Measurements from ENCODE around the gene PJA1.

DNA sequence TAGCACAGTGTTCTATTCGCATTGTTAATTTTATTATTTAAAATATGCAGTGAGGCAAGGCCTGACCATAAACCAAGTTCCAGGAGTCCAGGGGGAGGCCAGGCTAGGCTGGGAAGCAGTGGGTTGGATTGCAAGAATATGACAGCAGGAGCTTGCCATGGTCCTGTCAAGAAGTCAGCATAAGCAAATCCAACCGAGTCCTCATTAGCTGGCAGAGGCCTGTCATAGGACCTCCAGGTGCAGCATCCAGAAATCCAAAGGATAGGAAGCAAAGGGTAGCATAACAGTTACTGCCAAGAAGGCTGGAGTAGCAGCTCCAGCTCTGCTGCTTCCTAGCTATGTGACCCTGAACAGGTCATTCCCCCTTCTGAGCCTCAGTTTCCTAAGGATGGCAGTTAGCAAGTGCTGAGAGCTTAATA, 13.4 kb downstream of the PJA1 start:
- TF ChIP-seq, protein P1, sequence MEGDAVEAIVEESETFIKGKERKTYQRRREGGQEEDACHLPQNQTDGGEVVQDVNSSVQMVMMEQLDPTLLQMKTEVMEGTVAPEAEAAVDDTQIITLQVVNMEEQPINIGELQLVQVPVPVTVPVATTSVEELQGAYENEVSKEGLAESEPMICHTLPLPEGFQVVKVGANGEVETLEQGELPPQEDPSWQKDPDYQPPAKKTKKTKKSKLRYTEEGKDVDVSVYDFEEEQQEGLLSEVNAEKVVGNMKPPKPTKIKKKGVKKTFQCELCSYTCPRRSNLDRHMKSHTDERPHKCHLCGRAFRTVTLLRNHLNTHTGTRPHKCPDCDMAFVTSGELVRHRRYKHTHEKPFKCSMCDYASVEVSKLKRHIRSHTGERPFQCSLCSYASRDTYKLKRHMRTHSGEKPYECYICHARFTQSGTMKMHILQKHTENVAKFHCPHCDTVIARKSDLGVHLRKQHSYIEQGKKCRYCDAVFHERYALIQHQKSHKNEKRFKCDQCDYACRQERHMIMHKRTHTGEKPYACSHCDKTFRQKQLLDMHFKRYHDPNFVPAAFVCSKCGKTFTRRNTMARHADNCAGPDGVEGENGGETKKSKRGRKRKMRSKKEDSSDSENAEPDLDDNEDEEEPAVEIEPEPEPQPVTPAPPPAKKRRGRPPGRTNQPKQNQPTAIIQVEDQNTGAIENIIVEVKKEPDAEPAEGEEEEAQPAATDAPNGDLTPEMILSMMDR (IDR thresholded peaks at IDR 0.05): no peak
- no peak for TF ChIP-seq POLR2A (IDR thresholded peaks at IDR 0.05)
